Prostate gland (tissue), 2 donors: ENCODE data around the gene CRTC1. TPM values are rescaled to one million over a fixed set of nuclear protein-coding genes. Genes with fewer than 3 reads are reported as not detected.

Experiments used
- DNase-seq: peaks from one replicate; pipeline ENCODE4 v3.0.0-alpha.2; 2019; ENCODE audit warnings: low spot score
- H3K27ac ChIP-seq, 2 donors: fragments of 200-600 bp; sonication (generic); 2 replicates each; pipeline ENCODE4 v1.5.1; 2017 to 2019
- H3K27me3 ChIP-seq: fragments of 200-600 bp; sonication (generic); replicated peaks from 2 replicates; pipeline ENCODE4 v1.5.1; 2019; ENCODE audit not compliant: insufficient read depth
- H3K36me3 ChIP-seq, 2 donors: fragments of 200-600 bp; sonication (generic); 1 replicate in 1 of 2; 2 replicates in 1 of 2; pipeline versions ENCODE4 v1.5.1 to v1.8.1; 2017 to 2019
- H3K4me1 ChIP-seq: fragments of 200-600 bp; sonication (generic); replicated peaks from 2 replicates; pipeline ENCODE4 v1.5.1; 2019
- H3K4me3 ChIP-seq, 2 donors: fragments of 200-600 bp; sonication (generic); 2 replicates each; pipeline ENCODE4 v1.5.1; 2017 to 2019
- H3K9me3 ChIP-seq: fragments of 200-600 bp; sonication (generic); 2 replicates; pipeline ENCODE4 v1.5.1; 2017
- POLR2A ChIP-seq: fragments of 450-650 bp; IDR thresholded peaks from one replicate; pipeline ENCODE4 v1.6.1; 2016; ENCODE audit warnings: antibody characterized with exemption, mild to moderate bottlenecking
- POLR2AphosphoS5 ChIP-seq: sonication (generic); formaldehyde crosslinking; IDR thresholded peaks from one replicate; pipeline ENCODE4 v1.6.1; 2017; ENCODE audit warnings: antibody characterized with exemption
- WGBS: methylation state at CpG from one replicate; pipeline ENCODE4 v1.1.5; 2018; 5-methylcytosine and 5-hydroxymethylcytosine counted together
- intact Hi-C: fragments of 100-400 bp; cut with DNase I; formaldehyde crosslinking; loops from one replicate; pipeline ENCODE4 v1.14.2; 2022
- total RNA-seq, 2 donors: library from RNA; depleted of rRNA; stranded (reverse); fragments of >200 nt; gene quantifications; one replicate each; pipeline ENCODE4 v1.1.0, GENCODE V29; 2016
- TF ChIP-seq, protein P1 (sequence below), 4 experiments: fragments of 200-600 bp in 2 of 4; fragments of 450-650 bp in 2 of 4; sonication (generic) in 2 of 4; IDR thresholded peaks; 1 replicate in 3 of 4; 2 replicates in 1 of 4; pipeline ENCODE4 v1.5.1; 2016 to 2019; ENCODE audit warnings: antibody characterized with exemption in 4 of 4, mild to moderate bottlenecking in 2 of 4, moderate library complexity in 2 of 4

Gene CRTC1
- total RNA-seq, 2 donors from 2014 or later = 6.7 to 24.4 TPM

DNA sequence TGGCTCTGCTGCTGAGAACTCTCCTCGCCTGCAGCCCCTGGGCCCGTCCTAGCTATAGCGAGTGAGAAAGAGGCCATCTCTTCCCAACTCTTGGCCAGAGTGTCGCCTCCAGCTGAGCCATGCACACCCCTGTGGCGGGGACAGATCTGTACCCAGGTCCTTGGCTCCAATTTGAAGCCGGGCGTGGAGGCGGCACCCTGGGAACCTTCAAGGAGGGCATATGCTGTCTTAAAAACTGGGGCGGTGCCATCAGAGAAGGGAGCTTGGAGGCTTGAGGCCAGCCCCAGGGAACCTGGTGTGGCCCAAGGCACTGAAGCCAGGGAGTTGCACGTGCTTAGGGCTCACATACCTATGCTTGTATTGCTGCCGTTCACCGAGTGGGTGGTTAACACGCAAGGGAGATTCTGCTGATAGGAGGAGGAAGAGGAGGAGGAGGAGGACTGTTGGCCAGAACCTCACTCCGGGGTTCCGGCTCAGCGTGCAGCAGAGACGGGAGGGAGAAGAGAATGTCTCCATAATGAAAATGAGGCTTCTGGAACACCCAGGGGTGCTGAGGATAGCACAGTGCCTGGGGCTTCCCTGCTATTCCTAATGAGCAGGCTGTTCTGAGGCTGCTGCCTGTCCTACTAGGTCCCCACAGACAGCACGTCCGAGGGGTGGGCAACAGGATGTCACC, 67.0 kb downstream of the CRTC1 start:
- Histone ChIP-seq H3K36me3 (no peaks in the 10 kb centered on the region), H3K9me3 (no peaks in the 10 kb centered on the region), H3K27ac (no peak overlapping the region), H3K27me3 (no peaks in the 10 kb centered on the region), H3K4me3 (no peak overlapping the region), H3K4me1 (no peaks in the 10 kb centered on the region)
- intact Hi-C loops = no loop called here
- TF ChIP-seq POLR2AphosphoS5 (no peak), POLR2A (no peak)
- TF ChIP-seq, protein P1, sequence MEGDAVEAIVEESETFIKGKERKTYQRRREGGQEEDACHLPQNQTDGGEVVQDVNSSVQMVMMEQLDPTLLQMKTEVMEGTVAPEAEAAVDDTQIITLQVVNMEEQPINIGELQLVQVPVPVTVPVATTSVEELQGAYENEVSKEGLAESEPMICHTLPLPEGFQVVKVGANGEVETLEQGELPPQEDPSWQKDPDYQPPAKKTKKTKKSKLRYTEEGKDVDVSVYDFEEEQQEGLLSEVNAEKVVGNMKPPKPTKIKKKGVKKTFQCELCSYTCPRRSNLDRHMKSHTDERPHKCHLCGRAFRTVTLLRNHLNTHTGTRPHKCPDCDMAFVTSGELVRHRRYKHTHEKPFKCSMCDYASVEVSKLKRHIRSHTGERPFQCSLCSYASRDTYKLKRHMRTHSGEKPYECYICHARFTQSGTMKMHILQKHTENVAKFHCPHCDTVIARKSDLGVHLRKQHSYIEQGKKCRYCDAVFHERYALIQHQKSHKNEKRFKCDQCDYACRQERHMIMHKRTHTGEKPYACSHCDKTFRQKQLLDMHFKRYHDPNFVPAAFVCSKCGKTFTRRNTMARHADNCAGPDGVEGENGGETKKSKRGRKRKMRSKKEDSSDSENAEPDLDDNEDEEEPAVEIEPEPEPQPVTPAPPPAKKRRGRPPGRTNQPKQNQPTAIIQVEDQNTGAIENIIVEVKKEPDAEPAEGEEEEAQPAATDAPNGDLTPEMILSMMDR (IDR thresholded peaks at IDR 0.05) = no peak
- WGBS = 92% methylated on average over 19 of the region's 19 CpGs
- no peak for DNase-seq

- intact Hi-C loops = no loop called here
- no peaks in the 10 kb centered on the region for H3K27me3 ChIP-seq
- TF ChIP-seq POLR2AphosphoS5 (no peak), POLR2A (no peak)
- TF ChIP-seq, protein P1 (IDR thresholded peaks at IDR 0.05) = no peak
- H3K4me3 ChIP-seq = no peak overlapping the region
- H3K27ac ChIP-seq = no peak overlapping the region
- WGBS = 82% methylated on average over 10 of the region's 10 CpGs
- no peaks in the 10 kb centered on the region for H3K36me3 ChIP-seq
- no peaks in the 10 kb centered on the region for H3K9me3 ChIP-seq
- DNase-seq = no peak
- H3K4me1 ChIP-seq = no peaks in the 10 kb centered on the region
Measured at GRCh38 chr19:18751571-18751970, 68.1 kb downstream of the CRTC1 start.

DNA sequence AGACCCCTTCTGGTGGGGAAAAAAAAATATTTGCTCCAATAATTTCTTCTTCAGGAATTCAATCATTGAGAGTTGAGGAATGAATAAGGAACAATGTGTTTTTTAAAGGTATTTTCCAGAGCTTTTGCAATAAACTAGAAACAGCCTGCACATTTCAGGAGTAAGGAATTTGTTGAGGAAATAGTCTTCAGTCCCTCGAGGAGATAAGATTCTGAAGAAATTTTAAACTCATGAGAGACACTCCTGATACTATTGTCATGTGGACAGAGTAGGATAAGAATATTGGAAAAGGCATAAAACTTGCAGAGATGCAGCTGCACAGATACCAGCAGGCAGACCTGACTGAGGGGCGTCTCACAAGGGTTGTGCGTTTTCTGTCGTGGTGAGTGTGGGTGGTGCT, 71.0 kb downstream of the CRTC1 start:
- DNase-seq = no peak
- Histone ChIP-seq H3K27ac (no peak overlapping the region), H3K9me3 (no peaks in the 10 kb centered on the region), H3K4me3 (no peak overlapping the region), H3K27me3 (no peaks in the 10 kb centered on the region), H3K4me1 (no peaks in the 10 kb centered on the region), H3K36me3 (no peaks in the 10 kb centered on the region)
- WGBS = 76% methylated on average over 4 of the region's 4 CpGs
- TF ChIP-seq POLR2A (no peak), POLR2AphosphoS5 (no peak)
- TF ChIP-seq, protein P1 (IDR thresholded peaks at IDR 0.05) = no peak
- intact Hi-C loops = no loop called here

GRCh38 chr19:18756896-18757295, 73.4 kb downstream of the CRTC1 start:
- peak overlapping the region in 1 of 2 donors; percentile 13 for H3K27ac ChIP-seq

More at GRCh38 chr19:18756896-18757295, 73.4 kb downstream of the CRTC1 start:
- Histone ChIP-seq H3K36me3 (no peaks in the 10 kb centered on the region), H3K4me3 (no peak overlapping the region), H3K27me3 (no peaks in the 10 kb centered on the region), H3K9me3 (no peaks in the 10 kb centered on the region), H3K4me1 (peaks cover 11% of the 10 kb centered on the region)
- DNase-seq = peak; percentile 72
- 53% methylated on average over 16 of the region's 16 CpGs for WGBS
- TF ChIP-seq, protein P1 (IDR thresholded peaks at IDR 0.05) = peak in 1 of 4 experiments; percentile 8
- TF ChIP-seq POLR2AphosphoS5 = peak; percentile 64
- TF ChIP-seq POLR2A = no peak
- intact Hi-C loops = no loop called here
